ENCODE measurements around the gene IL17RE.

DNA sequence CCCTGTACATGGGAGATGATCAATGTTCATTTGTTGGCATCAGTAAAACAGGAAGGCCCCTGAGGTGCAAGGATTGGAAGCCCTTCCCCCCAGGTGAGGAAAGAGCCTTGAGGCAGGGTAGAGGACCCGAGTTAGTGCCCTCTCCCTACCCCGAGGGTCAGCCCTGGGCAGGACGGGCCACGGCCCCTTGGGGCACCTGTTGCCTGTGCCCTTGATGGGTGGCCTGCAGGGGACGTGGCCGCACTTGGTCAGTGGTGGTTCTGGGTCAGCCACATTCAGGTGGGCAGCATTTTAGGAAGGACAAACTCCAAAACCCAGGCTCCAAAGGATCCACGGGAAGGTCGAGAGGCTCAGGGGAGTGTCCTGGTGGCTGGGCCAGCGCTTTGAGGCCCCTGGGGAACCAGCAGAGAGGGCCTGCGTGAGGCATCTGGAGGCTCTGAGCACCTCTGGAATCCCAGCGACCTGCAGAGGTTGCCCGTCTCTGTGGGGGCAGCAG is 43.1 kb upstream of the IL17RE start:
- TF ChIP-seq RAD21 (CRISPR knock-in tag; conservative IDR thresholded peaks at IDR 0.05 in 1 of 2, IDR thresholded peaks at IDR 0.05 in 1 of 2), result no peak
- no peak for TF ChIP-seq SMARCE1 (IDR thresholded peaks at IDR 0.05)
- no peak for TF ChIP-seq MTA3 (IDR thresholded peaks at IDR 0.05; ENCODE audit: borderline replicate concordance)

All from K562 (cell line).